ENCODE data around the gene KRTAP12-3.
"Not testable (repeated sequence)": the region's sequence is repeated elsewhere in the genome, so short reads cannot be mapped to it uniquely, and the experiment has no call there.

KRTAP12-3 gene

GRCh38 chr21:44658913-44659595, 1.3 kb downstream of the KRTAP12-3 start:
- Histone ChIP-seq H3K4me3 (replicated peaks; ENCODE audit: insufficient read depth, low read length) (no peak overlapping the region), H3K27ac (replicated peaks) (no peak overlapping the region), H3K27me3 (ENCODE audit: insufficient read depth, poor library complexity, severe bottlenecking) (no peaks in the 10 kb centered on the region)
- TF ChIP-seq, protein P1, sequence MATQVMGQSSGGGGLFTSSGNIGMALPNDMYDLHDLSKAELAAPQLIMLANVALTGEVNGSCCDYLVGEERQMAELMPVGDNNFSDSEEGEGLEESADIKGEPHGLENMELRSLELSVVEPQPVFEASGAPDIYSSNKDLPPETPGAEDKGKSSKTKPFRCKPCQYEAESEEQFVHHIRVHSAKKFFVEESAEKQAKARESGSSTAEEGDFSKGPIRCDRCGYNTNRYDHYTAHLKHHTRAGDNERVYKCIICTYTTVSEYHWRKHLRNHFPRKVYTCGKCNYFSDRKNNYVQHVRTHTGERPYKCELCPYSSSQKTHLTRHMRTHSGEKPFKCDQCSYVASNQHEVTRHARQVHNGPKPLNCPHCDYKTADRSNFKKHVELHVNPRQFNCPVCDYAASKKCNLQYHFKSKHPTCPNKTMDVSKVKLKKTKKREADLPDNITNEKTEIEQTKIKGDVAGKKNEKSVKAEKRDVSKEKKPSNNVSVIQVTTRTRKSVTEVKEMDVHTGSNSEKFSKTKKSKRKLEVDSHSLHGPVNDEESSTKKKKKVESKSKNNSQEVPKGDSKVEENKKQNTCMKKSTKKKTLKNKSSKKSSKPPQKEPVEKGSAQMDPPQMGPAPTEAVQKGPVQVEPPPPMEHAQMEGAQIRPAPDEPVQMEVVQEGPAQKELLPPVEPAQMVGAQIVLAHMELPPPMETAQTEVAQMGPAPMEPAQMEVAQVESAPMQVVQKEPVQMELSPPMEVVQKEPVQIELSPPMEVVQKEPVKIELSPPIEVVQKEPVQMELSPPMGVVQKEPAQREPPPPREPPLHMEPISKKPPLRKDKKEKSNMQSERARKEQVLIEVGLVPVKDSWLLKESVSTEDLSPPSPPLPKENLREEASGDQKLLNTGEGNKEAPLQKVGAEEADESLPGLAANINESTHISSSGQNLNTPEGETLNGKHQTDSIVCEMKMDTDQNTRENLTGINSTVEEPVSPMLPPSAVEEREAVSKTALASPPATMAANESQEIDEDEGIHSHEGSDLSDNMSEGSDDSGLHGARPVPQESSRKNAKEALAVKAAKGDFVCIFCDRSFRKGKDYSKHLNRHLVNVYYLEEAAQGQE (IDR thresholded peaks at IDR 0.05; ENCODE audit: insufficient replicate concordance, low read depth), result no peak
- TF ChIP-seq SPI1 (IDR thresholded peaks at IDR 0.05; ENCODE audit: borderline replicate concordance, low read depth), result no peak
- TF ChIP-seq, protein P2, sequence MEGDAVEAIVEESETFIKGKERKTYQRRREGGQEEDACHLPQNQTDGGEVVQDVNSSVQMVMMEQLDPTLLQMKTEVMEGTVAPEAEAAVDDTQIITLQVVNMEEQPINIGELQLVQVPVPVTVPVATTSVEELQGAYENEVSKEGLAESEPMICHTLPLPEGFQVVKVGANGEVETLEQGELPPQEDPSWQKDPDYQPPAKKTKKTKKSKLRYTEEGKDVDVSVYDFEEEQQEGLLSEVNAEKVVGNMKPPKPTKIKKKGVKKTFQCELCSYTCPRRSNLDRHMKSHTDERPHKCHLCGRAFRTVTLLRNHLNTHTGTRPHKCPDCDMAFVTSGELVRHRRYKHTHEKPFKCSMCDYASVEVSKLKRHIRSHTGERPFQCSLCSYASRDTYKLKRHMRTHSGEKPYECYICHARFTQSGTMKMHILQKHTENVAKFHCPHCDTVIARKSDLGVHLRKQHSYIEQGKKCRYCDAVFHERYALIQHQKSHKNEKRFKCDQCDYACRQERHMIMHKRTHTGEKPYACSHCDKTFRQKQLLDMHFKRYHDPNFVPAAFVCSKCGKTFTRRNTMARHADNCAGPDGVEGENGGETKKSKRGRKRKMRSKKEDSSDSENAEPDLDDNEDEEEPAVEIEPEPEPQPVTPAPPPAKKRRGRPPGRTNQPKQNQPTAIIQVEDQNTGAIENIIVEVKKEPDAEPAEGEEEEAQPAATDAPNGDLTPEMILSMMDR (IDR thresholded peaks at IDR 0.05; ENCODE audit: insufficient read depth, low read length), result no peak
- TF ChIP-seq POLR2AphosphoS5 (IDR thresholded peaks at IDR 0.05; ENCODE audit: low read depth), result no peak
- TF ChIP-seq GABPA (IDR thresholded peaks at IDR 0.05; ENCODE audit: low read depth), result no peak
- DNase-seq (ENCODE audit: low read depth in 1 of 2, low spot score in 1 of 2), result no peak

GRCh38 chr21:44661567-44661966, 3.8 kb downstream of the KRTAP12-3 start:
- not testable (repeated sequence) for H3K27ac ChIP-seq (replicated peaks); H3K27me3 ChIP-seq (ENCODE audit: insufficient read depth, poor library complexity, severe bottlenecking); H3K4me3 ChIP-seq (replicated peaks; ENCODE audit: insufficient read depth, low read length); DNase-seq (ENCODE audit: low read depth in 1 of 2, low spot score in 1 of 2)

- TF ChIP-seq GABPA (IDR thresholded peaks at IDR 0.05; ENCODE audit: low read depth), result no peak
- no peak for TF ChIP-seq SPI1 (IDR thresholded peaks at IDR 0.05; ENCODE audit: borderline replicate concordance, low read depth)
- TF ChIP-seq, protein P1 (IDR thresholded peaks at IDR 0.05; ENCODE audit: insufficient replicate concordance, low read depth), result no peak
- no peak for TF ChIP-seq POLR2AphosphoS5 (IDR thresholded peaks at IDR 0.05; ENCODE audit: low read depth)
- TF ChIP-seq, protein P2 (IDR thresholded peaks at IDR 0.05; ENCODE audit: insufficient read depth, low read length), result no peak
- Histone ChIP-seq H3K4me3 (replicated peaks; ENCODE audit: insufficient read depth, low read length) (no peak overlapping the region), H3K27me3 (ENCODE audit: insufficient read depth, poor library complexity, severe bottlenecking) (no peaks in the 10 kb centered on the region), H3K27ac (replicated peaks) (no peak overlapping the region)
- DNase-seq (ENCODE audit: low read depth in 1 of 2, low spot score in 1 of 2), result no peak
Observed at GRCh38 chr21:44664691-44665090, 7.0 kb downstream of the KRTAP12-3 start.

DNA sequence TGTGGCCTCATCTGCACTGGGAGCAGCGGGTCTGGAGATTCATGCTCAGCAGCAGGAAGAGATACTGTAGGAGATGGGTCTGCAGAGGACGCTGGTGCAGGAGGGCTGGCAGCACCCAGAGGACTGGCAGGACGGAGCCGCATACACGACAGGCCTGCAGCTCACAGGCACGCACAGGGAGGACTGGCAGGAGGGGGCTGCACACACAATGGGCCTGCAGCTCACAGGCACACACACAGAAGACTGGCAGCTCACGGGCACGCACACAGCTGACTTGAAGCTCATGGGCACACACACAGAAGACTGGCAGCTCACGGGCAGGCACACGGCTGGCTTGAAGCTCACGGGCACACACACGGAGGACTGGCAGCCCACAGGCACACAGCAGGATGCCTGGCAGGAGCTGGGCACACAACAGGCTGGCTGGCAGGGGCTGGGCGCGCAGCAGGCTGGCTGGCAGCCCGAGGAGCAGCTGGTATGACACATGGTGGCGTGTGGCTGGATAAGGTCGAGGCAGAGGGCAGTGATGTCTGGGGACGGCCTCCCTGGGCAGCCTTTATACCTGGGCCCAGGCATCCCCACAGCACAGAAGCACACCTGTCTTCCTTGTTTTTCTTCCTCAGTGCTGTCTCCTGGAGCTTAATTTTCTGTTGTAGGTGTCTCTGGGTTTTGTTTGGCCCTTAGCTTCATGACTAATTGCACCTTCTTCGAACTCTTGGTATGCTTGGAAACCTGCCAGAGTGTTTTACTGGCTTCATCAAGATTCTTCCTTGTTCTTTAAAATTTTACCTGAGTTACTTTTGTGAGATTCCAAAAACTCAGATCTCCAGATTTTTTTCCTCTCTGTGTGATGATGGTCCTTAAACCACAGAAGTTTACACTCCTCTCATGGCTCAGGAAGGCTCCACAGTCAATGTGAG, 8.9 kb downstream of the KRTAP12-3 start, which contains the start of gene KRTAP12-2:
KRTAP12-2 (minus strand) TSS at position 527 of the 920 bp plus-strand sequence; CDS start at position 486, 41 bp downstream.
- DNase-seq (ENCODE audit: low read depth in 1 of 2, low spot score in 1 of 2), result no peak
- H3K4me3 ChIP-seq (replicated peaks; ENCODE audit: insufficient read depth, low read length), result no peak within 1 kb of the TSS
- no peaks in the 10 kb centered on the region for H3K27me3 ChIP-seq (ENCODE audit: insufficient read depth, poor library complexity, severe bottlenecking)
- no peak within 1 kb of the TSS for H3K27ac ChIP-seq (replicated peaks)
- TF ChIP-seq POLR2AphosphoS5 (IDR thresholded peaks at IDR 0.05; ENCODE audit: low read depth) (no peak), GABPA (IDR thresholded peaks at IDR 0.05; ENCODE audit: low read depth) (no peak), SPI1 (IDR thresholded peaks at IDR 0.05; ENCODE audit: borderline replicate concordance, low read depth) (no peak)
- TF ChIP-seq, protein P2 (IDR thresholded peaks at IDR 0.05; ENCODE audit: insufficient read depth, low read length), result no peak
- TF ChIP-seq, protein P1 (IDR thresholded peaks at IDR 0.05; ENCODE audit: insufficient replicate concordance, low read depth), result no peak

All from HL-60 (cell line).